Measurements from ENCODE around the gene STAMBPL1. TPM values are rescaled to one million over a fixed set of nuclear protein-coding genes. Genes with fewer than 3 reads are reported as not detected.

Gene STAMBPL1
- total RNA-seq, 4 donors from 2014 or later, result 14.4 to 26.3 (median 22.3) TPM

DNA sequence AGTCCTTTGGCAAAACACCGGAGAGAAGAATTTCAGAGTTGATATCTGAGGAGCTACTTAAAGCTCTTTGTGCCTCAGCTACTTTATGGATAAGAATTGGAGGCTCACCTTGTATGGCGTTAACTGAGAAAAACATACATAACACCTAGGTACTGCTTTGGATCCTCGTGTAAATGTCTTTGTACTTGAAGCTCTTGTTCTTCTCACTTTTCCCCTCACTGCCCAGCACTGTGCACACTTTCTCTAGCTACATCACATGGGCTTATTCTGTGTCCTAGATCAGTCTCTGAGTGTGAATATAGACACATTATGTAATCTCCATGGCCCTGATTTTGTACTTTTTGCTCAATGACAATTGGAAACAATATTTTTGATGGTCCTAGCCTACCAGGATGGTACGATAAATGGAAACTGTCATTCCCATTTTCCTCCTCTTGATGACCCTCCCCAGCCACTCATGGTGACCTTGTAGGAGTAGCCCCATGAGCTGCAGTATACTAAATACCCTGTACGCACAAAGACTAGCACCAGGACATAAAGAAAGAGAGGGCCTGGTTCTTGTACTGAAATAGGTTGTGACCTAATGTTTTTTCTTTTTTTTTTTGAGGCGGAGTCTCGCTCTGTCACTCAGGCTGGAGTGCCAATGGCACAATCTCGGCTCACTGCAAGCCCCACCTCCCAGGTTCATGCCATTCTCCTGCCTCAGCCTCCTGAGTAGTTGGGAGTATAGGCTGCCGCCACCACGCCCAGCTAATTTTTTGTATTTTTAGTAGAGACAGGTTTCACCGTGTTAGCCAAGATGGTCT is 22.1 kb downstream of the STAMBPL1 start:
- no peaks in the 10 kb centered on the region for H3K27me3 ChIP-seq
- no peak overlapping the region for H3K4me3 ChIP-seq
- H3K9me3 ChIP-seq, result no peaks in the 10 kb centered on the region
- WGBS, 2 donors (ENCODE audit: low coverage in 1 of 2), result 68 to 80% methylated on average over 6 to 7 of the region's 11 CpGs
- H3K36me3 ChIP-seq, result no peaks in the 10 kb centered on the region
- TF ChIP-seq CTCF (IDR thresholded peaks at IDR 0.05), result no peak
- peaks cover 0 to 15% (median 3%) of the 10 kb centered on the region in 3 donors for H3K4me1 ChIP-seq
- ATAC-seq, result no peak
- H3K27ac ChIP-seq, result peak overlapping the region in 2 of 4 donors; percentile 10 to 44

- Histone ChIP-seq H3K27ac (no peak overlapping the region), H3K9me3 (no peaks in the 10 kb centered on the region), H3K4me1 (peaks cover 0 to 11% (median 0%) of the 10 kb centered on the region in 3 donors), H3K36me3 (no peaks in the 10 kb centered on the region), H3K4me3 (no peak overlapping the region), H3K27me3 (no peaks in the 10 kb centered on the region)
- no peak for ATAC-seq
- no peak for TF ChIP-seq POLR2AphosphoS5 (IDR thresholded peaks at IDR 0.05)
- no peak for TF ChIP-seq POLR2A (IDR thresholded peaks at IDR 0.05)
- no peak for TF ChIP-seq EP300 (IDR thresholded peaks at IDR 0.05)
- no peak for TF ChIP-seq CTCF (IDR thresholded peaks at IDR 0.05)
- 88 to 97% methylated on average over 1 to 3 of the region's 3 CpGs for WGBS, 2 donors (ENCODE audit: low coverage in 1 of 2)
Observed at GRCh38 chr10:88903715-88904114, 23.7 kb downstream of the STAMBPL1 start.

DNA sequence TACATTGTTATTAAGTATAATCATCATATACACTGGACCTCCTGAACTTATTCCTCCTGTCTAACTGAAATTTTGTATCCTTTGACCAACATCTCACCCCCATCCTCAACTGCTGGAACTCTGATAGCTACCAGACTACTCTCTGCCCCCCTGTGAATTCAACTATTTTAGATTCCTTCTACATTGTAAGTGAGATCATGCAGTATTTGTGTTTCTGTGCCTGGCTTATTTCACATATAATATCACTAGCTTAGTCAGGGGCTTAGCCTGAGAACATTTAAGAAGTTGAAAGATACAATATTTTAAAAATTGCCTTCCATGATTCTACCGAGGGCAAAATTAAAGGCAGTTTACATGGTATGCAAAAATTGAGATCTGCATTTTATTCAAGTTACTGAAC is 26.9 kb downstream of the STAMBPL1 start:
- Histone ChIP-seq H3K36me3 (no peaks in the 10 kb centered on the region), H3K4me1 (no peaks in the 10 kb centered on the region), H3K27ac (no peak overlapping the region), H3K27me3 (no peaks in the 10 kb centered on the region), H3K9me3 (no peaks in the 10 kb centered on the region), H3K4me3 (no peak overlapping the region)
- TF ChIP-seq POLR2A (IDR thresholded peaks at IDR 0.05), result no peak
- TF ChIP-seq POLR2AphosphoS5 (IDR thresholded peaks at IDR 0.05), result no peak
- no peak for TF ChIP-seq EP300 (IDR thresholded peaks at IDR 0.05)
- TF ChIP-seq CTCF (IDR thresholded peaks at IDR 0.05), result no peak
- WGBS, 2 donors (ENCODE audit: low coverage in 1 of 2), result 45 to 65% methylated on average over 1 of the region's 1 CpG
- no peak for ATAC-seq

DNA sequence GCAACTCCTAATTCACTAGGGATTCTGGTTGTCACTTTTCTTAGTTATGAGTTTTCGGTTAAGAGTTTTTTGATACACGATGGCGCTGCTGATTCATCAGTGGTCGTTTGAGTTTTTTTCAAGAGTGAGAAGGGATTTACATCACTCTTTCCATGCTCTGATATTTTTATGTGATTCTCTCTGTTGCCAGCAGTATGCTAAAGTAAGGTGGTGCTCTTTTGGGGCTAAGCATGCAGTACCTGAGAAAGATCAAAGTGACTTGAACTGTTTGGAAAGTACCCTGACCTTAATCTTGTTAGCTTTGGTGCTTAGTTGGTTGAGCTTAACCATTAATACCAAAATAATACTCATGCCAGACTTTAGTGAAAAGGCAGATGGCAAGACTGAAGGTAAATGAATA is 28.1 kb downstream of the STAMBPL1 start:
- no peak overlapping the region for H3K4me3 ChIP-seq
- TF ChIP-seq POLR2A (IDR thresholded peaks at IDR 0.05) (no peak), EP300 (IDR thresholded peaks at IDR 0.05) (no peak), CTCF (IDR thresholded peaks at IDR 0.05) (no peak), POLR2AphosphoS5 (IDR thresholded peaks at IDR 0.05) (no peak)
- no peaks in the 10 kb centered on the region for H3K9me3 ChIP-seq
- 87% methylated on average over 4 of the region's 4 CpGs for WGBS, 2 donors (ENCODE audit: low coverage in 1 of 2)
- no peaks in the 10 kb centered on the region for H3K27me3 ChIP-seq
- no peaks in the 10 kb centered on the region for H3K4me1 ChIP-seq
- no peaks in the 10 kb centered on the region for H3K36me3 ChIP-seq
- no peak for ATAC-seq
- H3K27ac ChIP-seq, result no peak overlapping the region

DNA sequence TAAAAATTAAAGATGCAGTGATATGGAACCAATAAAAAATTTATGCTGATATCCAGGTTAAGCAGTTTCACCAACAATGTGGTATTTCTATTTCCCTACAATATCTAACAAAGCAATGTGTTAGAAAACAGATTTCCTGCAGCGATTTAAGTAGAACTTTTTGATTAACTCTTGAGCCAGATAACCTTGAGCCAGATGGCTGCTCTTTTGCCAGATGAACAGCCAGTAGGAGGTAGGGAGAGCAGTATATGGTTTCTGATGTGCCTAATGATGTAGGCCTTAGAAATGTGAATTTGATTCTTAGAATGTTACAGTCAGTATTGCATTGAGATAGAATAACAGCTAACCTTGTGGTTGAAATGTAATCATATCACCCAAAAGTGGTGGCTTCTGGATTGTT is 31.1 kb downstream of the STAMBPL1 start:
- Histone ChIP-seq H3K4me1 (peaks cover 0 to 11% (median 0%) of the 10 kb centered on the region in 3 donors), H3K4me3 (no peak overlapping the region), H3K27ac (no peak overlapping the region), H3K9me3 (no peaks in the 10 kb centered on the region), H3K27me3 (no peaks in the 10 kb centered on the region), H3K36me3 (no peaks in the 10 kb centered on the region)
- ATAC-seq, result no peak
- no peak for TF ChIP-seq POLR2A (IDR thresholded peaks at IDR 0.05)
- 81 to 100% methylated on average over 1 of the region's 1 CpG for WGBS, 2 donors (ENCODE audit: low coverage in 1 of 2)
